Transverse colon (tissue), 4 donors: ENCODE measurements around the gene ICA1. TPM values are rescaled to one million over a fixed set of nuclear protein-coding genes. Genes with fewer than 3 reads are reported as not detected.

Experiments used
- DNase-seq: peaks from one replicate; pipeline ENCODE4 v3.0.0-alpha.2; 2019
- H3K27ac ChIP-seq, 4 donors: fragments of 200-600 bp; sonication (generic); 2 replicates each; pipeline ENCODE4 v1.5.1; 2016 to 2018; ENCODE audit warnings: inconsistent platforms in 4 of 4
- H3K27me3 ChIP-seq: fragments of 200-600 bp; sonication (generic); 2 replicates; pipeline ENCODE4 v1.5.1; 2017; ENCODE audit warnings: inconsistent platforms
- H3K36me3 ChIP-seq, 4 donors: fragments of 200-600 bp; sonication (generic); 2 replicates each; pipeline ENCODE4 v1.5.1; 2017 to 2019; ENCODE audit warnings: inconsistent platforms in 4 of 4
- H3K4me1 ChIP-seq, 4 donors: fragments of 200-600 bp; sonication (generic); 2 replicates each; pipeline ENCODE4 v1.5.1; 2017 to 2020; ENCODE audit warnings: inconsistent platforms in 4 of 4
- H3K4me3 ChIP-seq, 4 donors: fragments of 200-600 bp; sonication (generic); 1 replicate in 1 of 4; 2 replicates in 3 of 4; pipeline versions ENCODE4 v1.5.1 to v1.6.1; 2017 to 2019; ENCODE audit warnings: inconsistent platforms in 4 of 4
- H3K9me3 ChIP-seq, 2 donors: fragments of 200-600 bp; sonication (generic); 2 replicates each; pipeline ENCODE4 v1.5.1; 2017 to 2019; ENCODE audit warnings: inconsistent platforms in 2 of 2
- EP300 ChIP-seq: sonication (generic); formaldehyde crosslinking; IDR thresholded peaks from one replicate; pipeline ENCODE4 v1.6.1; 2017; ENCODE audit warnings: antibody characterized with exemption, low read depth
- POLR2A ChIP-seq: fragments of 450-650 bp; IDR thresholded peaks from one replicate; pipeline ENCODE4 v1.6.1; 2016; ENCODE audit warnings: antibody characterized with exemption, mild to moderate bottlenecking, moderate library complexity
- POLR2AphosphoS5 ChIP-seq, 3 donors: sonication (generic); formaldehyde crosslinking; IDR thresholded peaks; one replicate each; pipeline ENCODE4 v1.6.1; 2016; ENCODE audit warnings: antibody characterized with exemption in 3 of 3
- WGBS, 2 donors: methylation state at CpG; one replicate each; pipeline ENCODE4 v1.1.5; 2018; ENCODE audit warnings: low coverage in 1 of 2; 5-methylcytosine and 5-hydroxymethylcytosine counted together
- in situ Hi-C, 4 donors: fragments of 200-750 bp; cut with MboI; loops; one replicate each; pipeline versions ENCODE4 v1.15.0 to v1.15.1; 2017; ENCODE audit warnings: low sequenced_read_pairs in 3 of 4, low pct_ligation_motif_present in 1 of 4, low pct_unique_long_range_greater_than_20kb in 1 of 4
- intact Hi-C: fragments of 100-400 bp; cut with DNase I; formaldehyde crosslinking; loops from one replicate; pipeline ENCODE4 v1.15.1; 2023; ENCODE audit warnings: low total_unique reads
- total RNA-seq, 4 donors: library from RNA; depleted of rRNA; stranded (reverse); fragments of >200 nt; gene quantifications; one replicate each; pipeline ENCODE4 v1.1.0, GENCODE V29; 2016
- TF ChIP-seq, protein P1 (sequence below), 5 experiments: fragments of 200-600 bp in 3 of 5; fragments of 450-650 bp in 2 of 5; sonication (generic) in 3 of 5; IDR thresholded peaks; 1 replicate in 2 of 5; 2 replicates in 3 of 5; pipeline ENCODE4 v1.5.1; 2016 to 2017; ENCODE audit warnings: antibody characterized with exemption in 5 of 5, inconsistent platforms in 3 of 5, mild to moderate bottlenecking in 2 of 5, moderate library complexity in 1 of 5

ICA1 gene
- total RNA-seq, 4 donors from 2014 or later = 47.9 to 79.4 (median 54.3) TPM

GRCh38 chr7:8206956-8207355, 55.0 kb downstream of the ICA1 start:
- Histone ChIP-seq H3K27me3 (no peaks in the 10 kb centered on the region), H3K9me3 (no peaks in the 10 kb centered on the region), H3K27ac (no peak overlapping the region), H3K4me1 (no peaks in the 10 kb centered on the region), H3K4me3 (no peak overlapping the region), H3K36me3 (no peaks in the 10 kb centered on the region)
- no peak for TF ChIP-seq POLR2A
- TF ChIP-seq, protein P1, sequence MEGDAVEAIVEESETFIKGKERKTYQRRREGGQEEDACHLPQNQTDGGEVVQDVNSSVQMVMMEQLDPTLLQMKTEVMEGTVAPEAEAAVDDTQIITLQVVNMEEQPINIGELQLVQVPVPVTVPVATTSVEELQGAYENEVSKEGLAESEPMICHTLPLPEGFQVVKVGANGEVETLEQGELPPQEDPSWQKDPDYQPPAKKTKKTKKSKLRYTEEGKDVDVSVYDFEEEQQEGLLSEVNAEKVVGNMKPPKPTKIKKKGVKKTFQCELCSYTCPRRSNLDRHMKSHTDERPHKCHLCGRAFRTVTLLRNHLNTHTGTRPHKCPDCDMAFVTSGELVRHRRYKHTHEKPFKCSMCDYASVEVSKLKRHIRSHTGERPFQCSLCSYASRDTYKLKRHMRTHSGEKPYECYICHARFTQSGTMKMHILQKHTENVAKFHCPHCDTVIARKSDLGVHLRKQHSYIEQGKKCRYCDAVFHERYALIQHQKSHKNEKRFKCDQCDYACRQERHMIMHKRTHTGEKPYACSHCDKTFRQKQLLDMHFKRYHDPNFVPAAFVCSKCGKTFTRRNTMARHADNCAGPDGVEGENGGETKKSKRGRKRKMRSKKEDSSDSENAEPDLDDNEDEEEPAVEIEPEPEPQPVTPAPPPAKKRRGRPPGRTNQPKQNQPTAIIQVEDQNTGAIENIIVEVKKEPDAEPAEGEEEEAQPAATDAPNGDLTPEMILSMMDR (IDR thresholded peaks at IDR 0.05) = no peak
- no peak for DNase-seq
- in situ Hi-C loops (loop anchor here in 3 of 4 donors (25.0 kb wide), 2 partner anchors 620 to 770 kb away; no protein-coding TSS in a partner anchor), intact Hi-C loops (no loop called here)
- WGBS, 2 donors = 97% methylated on average over 1 of the region's 1 CpG; no CpG with 5 or more reads in 1 of the 2 donors

DNA sequence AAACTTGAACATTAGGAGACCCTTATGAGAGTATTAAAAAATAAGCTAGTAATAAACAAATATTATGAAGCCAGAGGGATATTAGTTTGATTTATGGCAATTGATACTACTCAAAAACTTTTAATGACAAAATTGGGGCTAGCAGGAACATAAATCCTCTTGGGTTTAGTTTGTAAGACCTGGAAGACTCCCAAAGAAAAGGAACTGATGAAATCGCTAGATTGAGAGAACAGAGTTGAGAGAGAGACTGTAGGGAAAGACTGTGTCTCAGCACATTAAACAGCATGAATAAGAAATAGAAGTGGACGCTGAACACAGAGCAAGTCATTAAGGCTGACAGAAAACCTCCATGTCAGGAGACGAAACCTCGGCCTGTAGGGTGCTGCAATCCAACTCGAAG, 56.4 kb downstream of the ICA1 start:
- TF ChIP-seq POLR2AphosphoS5 (IDR thresholded peaks at IDR 0.05) (no peak), EP300 (no peak), POLR2A (no peak)
- TF ChIP-seq, protein P1 (IDR thresholded peaks at IDR 0.05) = no peak
- Histone ChIP-seq H3K9me3 (no peaks in the 10 kb centered on the region), H3K27ac (no peak overlapping the region), H3K4me3 (no peak overlapping the region), H3K4me1 (no peaks in the 10 kb centered on the region), H3K27me3 (no peaks in the 10 kb centered on the region), H3K36me3 (no peaks in the 10 kb centered on the region)
- in situ Hi-C loops (loop anchor here in 3 of 4 donors (25.0 kb wide), 2 partner anchors 618 to 768 kb away; no protein-coding TSS in a partner anchor), intact Hi-C loops (no loop called here)
- no peak for DNase-seq
- WGBS, 2 donors = 79 to 81% methylated on average over 5 of the region's 5 CpGs

- intact Hi-C loops = no loop called here
- no peak overlapping the region for H3K27ac ChIP-seq
- TF ChIP-seq EP300 (no peak), POLR2AphosphoS5 (IDR thresholded peaks at IDR 0.05) (no peak), POLR2A (no peak)
- TF ChIP-seq, protein P1 (IDR thresholded peaks at IDR 0.05) = no peak
- DNase-seq = no peak
- 71 to 96% methylated on average over 2 of the region's 2 CpGs for WGBS, 2 donors
- H3K4me1 ChIP-seq = no peaks in the 10 kb centered on the region
- H3K36me3 ChIP-seq = no peaks in the 10 kb centered on the region
- in situ Hi-C loops = loop anchor here in 3 of 4 donors (25.0 kb wide), 2 partner anchors 618 to 768 kb away; no protein-coding TSS in a partner anchor
- no peaks in the 10 kb centered on the region for H3K9me3 ChIP-seq
- H3K27me3 ChIP-seq = no peaks in the 10 kb centered on the region
- no peak overlapping the region for H3K4me3 ChIP-seq
Measured at GRCh38 chr7:8205031-8205387, 57.0 kb downstream of the ICA1 start.

GRCh38 chr7:8204339-8205030, 57.5 kb downstream of the ICA1 start:
- DNase-seq = no peak
- Histone ChIP-seq H3K9me3 (no peaks in the 10 kb centered on the region), H3K4me1 (no peaks in the 10 kb centered on the region), H3K36me3 (no peaks in the 10 kb centered on the region), H3K4me3 (no peak overlapping the region), H3K27me3 (no peaks in the 10 kb centered on the region), H3K27ac (no peak overlapping the region)
- WGBS, 2 donors = 92 to 96% methylated on average over 7 of the region's 7 CpGs
- in situ Hi-C loops = loop anchor here in 3 of 4 donors (25.0 kb wide), 2 partner anchors 617 to 767 kb away; no protein-coding TSS in a partner anchor
- TF ChIP-seq POLR2A = no peak
- TF ChIP-seq EP300 = no peak
- intact Hi-C loops = no loop called here
